HEK293T (cell line): Measurements from ENCODE around the gene SYT17.

Experiments used
- CTCF ChIA-PET: fragments of 350-600 bp; formaldehyde crosslinking; extraction: SDS; loops from one replicate; lab custom pipeline; 2021; ENCODE audit warnings: antibody characterized with exemption, inconsistent platforms; lab: Yijun Ruan, JAX
- POLR2A ChIA-PET: fragments of 350-600 bp; formaldehyde crosslinking; extraction: SDS; loops from one replicate; lab custom pipeline; 2020; ENCODE audit warnings: antibody characterized with exemption, inconsistent platforms; lab: Yijun Ruan, JAX
- DNase-seq: peaks from one replicate; pipeline ENCODE4 v3.0.0; 2012; ENCODE audit warnings: mixed read lengths; ENCODE audit errors: extremely low spot score
- ARNT ChIP-seq: fragments of 450-650 bp; IDR thresholded peaks from 2 replicates; pipeline ENCODE4 v1.6.1; 2017; ENCODE audit warnings: mild to moderate bottlenecking
- BHLHE40 ChIP-seq: fragments of 450-650 bp; IDR thresholded peaks from 2 replicates; pipeline ENCODE4 v1.6.1; 2016; ENCODE audit warnings: mild to moderate bottlenecking, moderate library complexity, borderline replicate concordance
- CTBP1 ChIP-seq: fragments of 450-650 bp; IDR thresholded peaks from 2 replicates; pipeline ENCODE4 v1.6.1; 2016; ENCODE audit warnings: borderline replicate concordance
- ELF4 ChIP-seq: fragments of 450-650 bp; IDR thresholded peaks from 2 replicates; pipeline ENCODE4 v1.6.1; 2017; ENCODE audit warnings: antibody characterized with exemption
- FOXA1 ChIP-seq: fragments of 450-650 bp; IDR thresholded peaks from 2 replicates; pipeline ENCODE4 v1.6.1; 2016; ENCODE audit warnings: mild to moderate bottlenecking
- FOXK2 ChIP-seq: fragments of 450-650 bp; IDR thresholded peaks from 2 replicates; pipeline ENCODE4 v1.6.1; 2016; ENCODE audit warnings: mild to moderate bottlenecking
- FOXM1 ChIP-seq: fragments of 450-650 bp; IDR thresholded peaks from 2 replicates; pipeline ENCODE4 v1.6.1; 2017; ENCODE audit warnings: mild to moderate bottlenecking, borderline replicate concordance
- HDGF ChIP-seq: fragments of 450-650 bp; IDR thresholded peaks from 2 replicates; pipeline ENCODE4 v1.6.1; 2017; ENCODE audit warnings: antibody characterized with exemption, borderline replicate concordance
- L3MBTL2 ChIP-seq: fragments of 450-650 bp; conservative IDR thresholded peaks from 2 replicates; pipeline ENCODE4 v1.6.1; 2016; ENCODE audit warnings: mild to moderate bottlenecking
- LEF1 ChIP-seq: fragments of 450-650 bp; IDR thresholded peaks from 2 replicates; pipeline ENCODE4 v1.6.1; 2017; ENCODE audit warnings: mild to moderate bottlenecking, borderline replicate concordance
- NFRKB ChIP-seq: fragments of 450-650 bp; IDR thresholded peaks from 2 replicates; pipeline ENCODE4 v1.6.1; 2016; ENCODE audit warnings: mild to moderate bottlenecking, moderate library complexity
- PKNOX1 ChIP-seq: fragments of 450-650 bp; IDR thresholded peaks from 2 replicates; pipeline ENCODE4 v1.6.1; 2016
- SP1 ChIP-seq: fragments of 450-650 bp; IDR thresholded peaks from 2 replicates; pipeline ENCODE4 v1.6.1; 2017
- SUZ12 ChIP-seq: fragments of 450-650 bp; IDR thresholded peaks from 2 replicates; pipeline ENCODE4 v1.6.1; 2016; ENCODE audit warnings: mild to moderate bottlenecking
- TARDBP ChIP-seq: fragments of 450-650 bp; IDR thresholded peaks from 2 replicates; pipeline ENCODE4 v1.6.1; 2016
- ZNF384 ChIP-seq: fragments of 450-650 bp; IDR thresholded peaks from 2 replicates; pipeline ENCODE4 v1.6.1; 2016

The SYT17 gene

GRCh38 chr16:19274165-19274797, 106.2 kb downstream of the SYT17 start:
- ChIA-PET CTCF (no interaction called here), POLR2A (no interaction called here)
- TF ChIP-seq ZNF384: no peak
- no peak for DNase-seq

GRCh38 chr16:19278403-19278802, 110.4 kb downstream of the SYT17 start:
- TF ChIP-seq FOXM1: no peak
- no peak for TF ChIP-seq NFRKB
- TF ChIP-seq FOXA1: no peak
- POLR2A ChIA-PET: no interaction called here
- no peak for DNase-seq
- CTCF ChIA-PET: no interaction called here

GRCh38 chr16:19281246-19281645, 113.2 kb downstream of the SYT17 start:
- POLR2A ChIA-PET: no interaction called here
- DNase-seq: no peak
- TF ChIP-seq CTBP1: no peak
- no peak for TF ChIP-seq FOXM1
- TF ChIP-seq ARNT: no peak
- TF ChIP-seq FOXK2: no peak
- TF ChIP-seq HDGF: no peak
- TF ChIP-seq SUZ12: no peak
- TF ChIP-seq ZNF384: no peak
- CTCF ChIA-PET: interaction anchor here (0.7 kb wide), 1 partner anchor 10 kb away, joined by 4 read pairs; no protein-coding TSS in a partner anchor

- ChIA-PET POLR2A (no interaction called here), CTCF (no interaction called here)
- TF ChIP-seq LEF1: no peak
- TF ChIP-seq FOXA1: no peak
- no peak for TF ChIP-seq FOXK2
- TF ChIP-seq ARNT: no peak
- no peak for TF ChIP-seq ZNF384
- TF ChIP-seq NFRKB: no peak
- TF ChIP-seq BHLHE40: no peak
- no peak for TF ChIP-seq PKNOX1
- no peak for TF ChIP-seq HDGF
- no peak for TF ChIP-seq TARDBP
- TF ChIP-seq ELF4: no peak
- no peak for TF ChIP-seq SUZ12
- TF ChIP-seq SP1: no peak
- no peak for TF ChIP-seq CTBP1
- no peak for TF ChIP-seq L3MBTL2
- no peak for DNase-seq
Measured at GRCh38 chr16:19282101-19282500, 114.1 kb downstream of the SYT17 start.

- CTCF ChIA-PET: no interaction called here
- no peak for TF ChIP-seq SP1
- POLR2A ChIA-PET: no interaction called here
- DNase-seq: no peak
Measured at GRCh38 chr16:19283637-19284036, 115.6 kb downstream of the SYT17 start.

GRCh38 chr16:19284207-19284606, 116.2 kb downstream of the SYT17 start:
- no peak for DNase-seq

GRCh38 chr16:19285431-19285830, 117.4 kb downstream of the SYT17 start, which contains the start of gene CLEC19A:
CLEC19A (plus strand) TSS chr16:19285731; CDS start chr16:19285852, 121 bp downstream.
- CTCF ChIA-PET: interaction anchor here (1.2 kb wide), 1 partner anchor 62 kb away, joined by 4 read pairs; no protein-coding TSS in a partner anchor
- POLR2A ChIA-PET: interaction anchor here (0.5 kb wide), 1 partner anchor 495 kb away, joined by 4 read pairs; the partner anchor contains the start of gene RPS15A
- TF ChIP-seq L3MBTL2 (no peak), TARDBP (no peak), FOXA1 (no peak), ELF4 (no peak), FOXM1 (no peak), CTBP1 (no peak), FOXK2 (no peak), PKNOX1 (no peak), ZNF384 (no peak), LEF1 (no peak), SP1 (no peak), HDGF (no peak), SUZ12 (no peak), NFRKB (no peak), ARNT (no peak), BHLHE40 (no peak)
- no peak for DNase-seq

More at GRCh38 chr16:19284207-19284606, 116.2 kb downstream of the SYT17 start:
- ChIA-PET CTCF (no interaction called here), POLR2A (no interaction called here)
- TF ChIP-seq ZNF384 (no peak), NFRKB (no peak), L3MBTL2 (no peak), SUZ12 (no peak), FOXK2 (no peak), HDGF (no peak), PKNOX1 (no peak), LEF1 (no peak), FOXA1 (no peak), BHLHE40 (no peak), CTBP1 (no peak), TARDBP (no peak), FOXM1 (no peak), ARNT (no peak), ELF4 (no peak)
